Measurements from ENCODE around the gene WWOX. TPM values are rescaled to one million over a fixed set of nuclear protein-coding genes. Genes with fewer than 3 reads are reported as not detected.

The WWOX gene
- total RNA-seq, 1 donor from 2014 or later = 7.3 TPM

DNA sequence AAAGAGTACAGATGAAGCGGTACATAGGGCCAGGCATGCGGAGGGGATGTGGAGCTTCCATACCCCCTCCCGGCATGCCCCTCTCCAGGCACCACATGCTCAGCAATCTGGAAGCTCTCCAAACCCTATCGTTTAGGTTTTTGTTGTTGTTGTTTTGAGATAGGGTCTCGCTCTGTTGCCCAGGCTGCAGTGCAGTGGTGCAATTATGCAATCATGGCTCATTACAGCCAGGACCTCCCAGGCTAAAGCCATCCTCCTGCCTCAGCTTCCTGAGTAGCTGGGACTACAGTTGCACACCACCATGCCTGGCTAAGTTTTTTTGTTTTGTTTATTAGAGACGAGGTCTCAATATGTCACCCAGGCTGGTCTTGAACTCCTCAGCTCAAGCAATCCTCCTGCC, 50.8 kb downstream of the WWOX start:
- Histone ChIP-seq H3K4me3 (ENCODE audit: insufficient read depth, low read depth, low read length) (no peak overlapping the region), H3K27ac (ENCODE audit: low read depth, low read length) (no peak overlapping the region), H3K4me2 (ENCODE audit: low read length) (no peak overlapping the region), H2AFZ (ENCODE audit: low read depth, low read length) (no peak overlapping the region), H3K9ac (ENCODE audit: low read length) (no peak overlapping the region), H4K20me1 (ENCODE audit: insufficient read depth, low read length) (no peaks in the 10 kb centered on the region), H3K9me3 (ENCODE audit: insufficient read depth, low read depth, low read length) (no peaks in the 10 kb centered on the region), H3K79me2 (ENCODE audit: insufficient read depth, low read length) (no peaks in the 10 kb centered on the region), H3K27me3 (ENCODE audit: insufficient read depth, low read length) (no peaks in the 10 kb centered on the region), H3K4me1 (ENCODE audit: insufficient read depth, low read length) (no peaks in the 10 kb centered on the region), H3K36me3 (ENCODE audit: insufficient read depth, low read length) (no peaks in the 10 kb centered on the region)
- Mint-ChIP-seq H3K4me3 (ENCODE audit: unreplicated experiment) (no peak overlapping the region), H3K36me3 (ENCODE audit: low read depth, unreplicated experiment) (peaks cover 3% of the 10 kb centered on the region), H3K27ac (ENCODE audit: unreplicated experiment) (no peak overlapping the region), H3K4me1 (ENCODE audit: low read depth, unreplicated experiment) (no peaks in the 10 kb centered on the region), H3K27me3 (ENCODE audit: low read depth, unreplicated experiment) (no peaks in the 10 kb centered on the region), H3K9me3 (ENCODE audit: unreplicated experiment) (peaks cover 2% of the 10 kb centered on the region)
- DNase-seq (ENCODE audit: low read depth) = no peak
- FAIRE-seq = no peak
- TF ChIP-seq EZH2 (IDR thresholded peaks at IDR 0.05; ENCODE audit: insufficient read depth, low read length) (no peak), CTCF (IDR thresholded peaks at IDR 0.05; ENCODE audit: insufficient read depth, low read depth, low read length) (no peak)

- no peaks in the 10 kb centered on the region for H3K9me3 ChIP-seq (ENCODE audit: insufficient read depth, low read depth, low read length)
- H3K79me2 ChIP-seq (ENCODE audit: insufficient read depth, low read length) = no peaks in the 10 kb centered on the region
- no peaks in the 10 kb centered on the region for H3K36me3 Mint-ChIP-seq (ENCODE audit: low read depth, unreplicated experiment)
- H3K4me1 ChIP-seq (ENCODE audit: insufficient read depth, low read length) = no peaks in the 10 kb centered on the region
- no peak overlapping the region for H3K27ac ChIP-seq (ENCODE audit: low read depth, low read length)
- H3K4me3 ChIP-seq (ENCODE audit: insufficient read depth, low read depth, low read length) = no peak overlapping the region
- no peaks in the 10 kb centered on the region for H3K36me3 ChIP-seq (ENCODE audit: insufficient read depth, low read length)
- no peaks in the 10 kb centered on the region for H4K20me1 ChIP-seq (ENCODE audit: insufficient read depth, low read length)
- no peak overlapping the region for H3K27ac Mint-ChIP-seq (ENCODE audit: unreplicated experiment)
- no peaks in the 10 kb centered on the region for H3K4me1 Mint-ChIP-seq (ENCODE audit: low read depth, unreplicated experiment)
- H3K27me3 ChIP-seq (ENCODE audit: insufficient read depth, low read length) = no peaks in the 10 kb centered on the region
- H3K4me2 ChIP-seq (ENCODE audit: low read length) = no peak overlapping the region
- H3K27me3 Mint-ChIP-seq (ENCODE audit: low read depth, unreplicated experiment) = no peaks in the 10 kb centered on the region
- FAIRE-seq (no peak), DNase-seq (ENCODE audit: low read depth) (no peak)
- H3K9me3 Mint-ChIP-seq (ENCODE audit: unreplicated experiment) = peaks cover 2% of the 10 kb centered on the region
- no peak overlapping the region for H3K4me3 Mint-ChIP-seq (ENCODE audit: unreplicated experiment)
- TF ChIP-seq CTCF (IDR thresholded peaks at IDR 0.05; ENCODE audit: insufficient read depth, low read depth, low read length) (no peak), EZH2 (IDR thresholded peaks at IDR 0.05; ENCODE audit: insufficient read depth, low read length) (no peak)
- no peak overlapping the region for H2AFZ ChIP-seq (ENCODE audit: low read depth, low read length)
- no peak overlapping the region for H3K9ac ChIP-seq (ENCODE audit: low read length)
These were observed 55.4 kb downstream of the WWOX start for GRCh38 chr16:78154729-78155461.

DNA sequence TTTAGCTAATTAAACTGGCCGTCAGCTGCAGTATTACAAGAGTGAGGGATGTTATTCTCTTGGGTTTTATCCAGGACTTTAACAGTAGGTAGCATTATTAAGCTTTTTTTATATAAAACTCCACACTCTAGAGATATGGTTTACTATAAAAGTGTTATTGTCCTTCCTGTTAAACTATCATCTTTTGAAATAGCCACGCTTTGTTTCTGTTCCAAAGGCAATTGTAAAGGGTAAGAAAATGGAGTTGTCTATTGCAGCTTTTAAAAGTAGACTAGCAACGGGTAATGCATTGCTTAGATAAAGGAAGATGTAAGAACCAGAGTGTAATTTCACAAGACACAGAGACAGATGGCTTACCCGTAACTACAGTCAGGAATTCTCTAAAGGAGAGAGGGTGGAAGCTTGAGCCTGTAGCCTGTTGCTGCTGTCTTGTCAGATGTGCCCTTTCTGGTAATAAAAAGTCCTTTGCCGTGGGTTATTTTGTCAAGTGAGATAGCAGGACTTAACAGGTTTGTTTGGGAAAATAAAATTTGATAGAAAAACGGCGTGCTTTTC, 56.4 kb downstream of the WWOX start:
- H3K27me3 ChIP-seq (ENCODE audit: insufficient read depth, low read length) = no peaks in the 10 kb centered on the region
- H3K79me2 ChIP-seq (ENCODE audit: insufficient read depth, low read length) = no peaks in the 10 kb centered on the region
- H3K4me3 Mint-ChIP-seq (ENCODE audit: unreplicated experiment) = no peak overlapping the region
- no peak for DNase-seq (ENCODE audit: low read depth)
- no peak for FAIRE-seq
- H3K27ac Mint-ChIP-seq (ENCODE audit: unreplicated experiment) = no peak overlapping the region
- TF ChIP-seq EZH2 (IDR thresholded peaks at IDR 0.05; ENCODE audit: insufficient read depth, low read length) (no peak), CTCF (IDR thresholded peaks at IDR 0.05; ENCODE audit: insufficient read depth, low read depth, low read length) (no peak)
- no peaks in the 10 kb centered on the region for H3K9me3 ChIP-seq (ENCODE audit: insufficient read depth, low read depth, low read length)
- no peaks in the 10 kb centered on the region for H4K20me1 ChIP-seq (ENCODE audit: insufficient read depth, low read length)
- H3K36me3 ChIP-seq (ENCODE audit: insufficient read depth, low read length) = no peaks in the 10 kb centered on the region
- no peaks in the 10 kb centered on the region for H3K4me1 ChIP-seq (ENCODE audit: insufficient read depth, low read length)
- no peak overlapping the region for H3K4me2 ChIP-seq (ENCODE audit: low read length)
- no peaks in the 10 kb centered on the region for H3K4me1 Mint-ChIP-seq (ENCODE audit: low read depth, unreplicated experiment)
- H3K9ac ChIP-seq (ENCODE audit: low read length) = no peak overlapping the region
- H3K27me3 Mint-ChIP-seq (ENCODE audit: low read depth, unreplicated experiment) = no peaks in the 10 kb centered on the region
- no peak overlapping the region for H2AFZ ChIP-seq (ENCODE audit: low read depth, low read length)
- H3K4me3 ChIP-seq (ENCODE audit: insufficient read depth, low read depth, low read length) = no peak overlapping the region
- no peaks in the 10 kb centered on the region for H3K36me3 Mint-ChIP-seq (ENCODE audit: low read depth, unreplicated experiment)
- peaks cover 2% of the 10 kb centered on the region for H3K9me3 Mint-ChIP-seq (ENCODE audit: unreplicated experiment)
- H3K27ac ChIP-seq (ENCODE audit: low read depth, low read length) = no peak overlapping the region
